D721Med (cell line): ENCODE data around the gene CSF2.
A peak's percentile ranks its signal among the peaks of the same experiment; 100 is the strongest.

Experiments
- DNase-seq: peaks from one replicate; pipeline ENCODE4 v3.0.0; 2011; ENCODE audit warnings: low spot score; ENCODE audit not compliant: insufficient read length
- FAIRE-seq: peaks from 2 replicates; lab custom pipeline; 2011; peaks lifted over from hg19 to GRCh38; lab: Jason Lieb, UNC
- CTCF ChIP-seq: IDR thresholded peaks from 2 replicates; pipeline ENCODE4 v1.5.1; 2012; ENCODE audit warnings: mild to moderate bottlenecking, control low read depth; ENCODE audit not compliant: insufficient read depth; ENCODE audit errors: missing control alignments

CSF2 gene

GRCh38 chr5:132059043-132059695, 14.4 kb upstream of the CSF2 start:
- FAIRE-seq (no peak), DNase-seq (no peak)
- no peak for TF ChIP-seq CTCF

GRCh38 chr5:132059696-132060500, 13.7 kb upstream of the CSF2 start:
- no peak for DNase-seq
- no peak for TF ChIP-seq CTCF
- no peak for FAIRE-seq

GRCh38 chr5:132060501-132061161, 13.0 kb upstream of the CSF2 start, which contains the start of gene IL3:
IL3 (plus strand) TSS chr5:132060655; CDS start chr5:132060707, 52 bp downstream.
- TF ChIP-seq CTCF, result no peak
- no peak for DNase-seq
- no peak for FAIRE-seq

GRCh38 chr5:132063090-132063911, 10.3 kb upstream of the CSF2 start:
- DNase-seq (peak; percentile 74), FAIRE-seq (no peak)
- peak; percentile 82 for TF ChIP-seq CTCF

GRCh38 chr5:132064140-132064539, 9.4 kb upstream of the CSF2 start:
- FAIRE-seq, result no peak
- no peak for DNase-seq
- no peak for TF ChIP-seq CTCF

GRCh38 chr5:132064738-132065331, 8.8 kb upstream of the CSF2 start:
- FAIRE-seq, result no peak
- DNase-seq, result peak; percentile 81

More at GRCh38 chr5:132064738-132065331, 8.8 kb upstream of the CSF2 start:
- TF ChIP-seq CTCF, result peak; percentile 71
